ENCODE measurements around the gene LDHAL6B. TPM values are rescaled to one million over a fixed set of nuclear protein-coding genes. Genes with fewer than 3 reads are reported as not detected.

Gene LDHAL6B
- not detected in 2 replicates for total RNA-seq

DNA sequence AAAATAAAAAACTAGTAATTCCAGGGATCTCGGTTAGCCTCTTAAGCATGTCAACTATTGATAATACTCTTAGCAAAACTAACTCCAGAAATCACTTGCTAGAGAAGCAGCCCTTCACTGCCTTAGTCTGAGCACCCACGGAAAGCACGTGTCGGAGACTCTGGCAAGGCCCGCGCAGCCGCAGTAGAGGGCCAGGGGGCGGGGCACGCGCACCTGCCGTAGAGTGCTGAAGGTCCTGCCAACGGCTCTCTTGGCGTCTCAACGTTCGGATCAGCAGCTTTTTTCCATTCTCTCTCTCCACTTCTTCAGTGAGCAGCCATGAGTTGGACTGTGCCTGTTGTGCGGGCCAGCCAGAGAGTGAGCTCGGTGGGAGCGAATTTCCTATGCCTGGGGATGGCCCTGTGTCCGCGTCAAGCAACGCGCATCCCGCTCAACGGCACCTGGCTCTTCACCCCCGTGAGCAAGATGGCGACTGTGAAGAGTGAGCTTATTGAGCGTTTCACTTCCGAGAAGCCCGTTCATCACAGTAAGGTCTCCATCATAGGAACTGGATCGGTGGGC lies at the start of gene LDHAL6B:
LDHAL6B (plus strand) TSS at position 221 of the 561 bp plus-strand sequence; CDS start at position 319, 98 bp downstream.

Other genes starting within 250 kb of the LDHAL6B start
- gene RNF111, start 219.2 kb upstream of the LDHAL6B start, total RNA-seq = 6.0 and 10.0 TPM in 2 replicates
- 11.5 and 150 TPM in 2 replicates for gene CCNB2, start 101.7 kb upstream of the LDHAL6B start, total RNA-seq
- 98.9 and 99.8 TPM in 2 replicates for gene MYO1E, start 166.0 kb downstream of the LDHAL6B start, total RNA-seq
- 1.0 and 1.1 TPM in 2 replicates for gene FAM81A, start 231.3 kb downstream of the LDHAL6B start, total RNA-seq